IPS-18c (cell line): ENCODE measurements around the gene MSRB2.
"Not testable (repeated sequence)": the region's sequence is repeated elsewhere in the genome, so short reads cannot be mapped to it uniquely, and the experiment has no call there.

Experiments used
- H3K4me3 ChIP-seq: 2 replicates; pipeline ENCODE4 v1.7.0; 2013; ENCODE audit warnings: low read depth, mild to moderate bottlenecking, low read length, moderate library complexity; ENCODE audit not compliant: insufficient read depth
- H3K9me3 ChIP-seq: one replicate; pipeline ENCODE4 v1.6.1; 2013; ENCODE audit warnings: mild to moderate bottlenecking, low read length, moderate library complexity; ENCODE audit not compliant: control insufficient read depth, insufficient read depth

Gene MSRB2

GRCh38 chr10:23095404-23095965 lies at the start of gene MSRB2:
Gene MSRB2 (plus strand): TSS chr10:23095579. CDS start chr10:23095609, 30 bp downstream.
- H3K4me3 ChIP-seq: peak within 1 kb of the TSS; percentile 67
- H3K9me3 ChIP-seq: peaks cover 3% of the 10 kb centered on the region

DNA sequence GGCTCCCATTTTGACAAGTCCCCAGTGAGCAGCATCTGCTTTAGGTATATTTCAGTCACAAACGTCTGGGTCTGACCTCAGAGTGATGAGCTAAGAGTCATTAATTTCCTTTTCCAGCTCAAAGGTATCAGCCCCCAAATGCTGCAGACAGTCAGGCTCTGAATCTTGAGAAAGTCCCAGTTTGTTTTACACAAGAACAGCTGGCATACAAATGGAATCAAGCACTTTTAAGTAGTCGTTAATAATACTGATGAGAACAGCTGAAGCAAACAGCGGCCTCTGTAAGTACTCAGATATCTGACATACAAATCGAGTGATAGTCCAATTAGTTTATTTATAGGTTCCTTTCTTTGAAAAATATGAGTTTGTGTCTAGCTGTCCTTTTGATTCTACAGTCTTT lies 49.4 kb upstream of the MSRB2 start:
- Histone ChIP-seq H3K9me3 (peaks cover 2% of the 10 kb centered on the region), H3K4me3 (no peak overlapping the region)

- H3K9me3 ChIP-seq: peaks cover 2% of the 10 kb centered on the region
- H3K4me3 ChIP-seq: no peak overlapping the region
Measured at GRCh38 chr10:23047201-23048050, 48.0 kb upstream of the MSRB2 start.

DNA sequence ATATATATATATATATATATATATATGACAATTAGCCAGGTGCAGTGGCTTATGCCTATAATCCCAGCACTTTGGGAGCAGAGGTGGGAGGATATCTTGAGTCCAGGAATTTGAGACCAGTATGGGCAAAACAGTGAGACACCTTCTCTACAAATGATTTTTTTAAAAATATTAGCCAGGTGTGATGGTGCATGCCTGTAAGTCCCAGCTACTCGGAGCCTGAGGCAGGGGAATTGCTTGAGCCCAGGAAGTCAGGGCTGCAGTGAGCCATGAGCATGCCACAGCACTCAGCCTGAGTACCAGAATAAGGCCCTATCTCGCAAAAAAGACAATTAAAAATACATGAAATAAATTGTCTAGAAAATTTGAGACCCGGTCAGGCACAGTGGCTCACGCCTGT lies 47.2 kb upstream of the MSRB2 start:
- no peak overlapping the region for H3K4me3 ChIP-seq

DNA sequence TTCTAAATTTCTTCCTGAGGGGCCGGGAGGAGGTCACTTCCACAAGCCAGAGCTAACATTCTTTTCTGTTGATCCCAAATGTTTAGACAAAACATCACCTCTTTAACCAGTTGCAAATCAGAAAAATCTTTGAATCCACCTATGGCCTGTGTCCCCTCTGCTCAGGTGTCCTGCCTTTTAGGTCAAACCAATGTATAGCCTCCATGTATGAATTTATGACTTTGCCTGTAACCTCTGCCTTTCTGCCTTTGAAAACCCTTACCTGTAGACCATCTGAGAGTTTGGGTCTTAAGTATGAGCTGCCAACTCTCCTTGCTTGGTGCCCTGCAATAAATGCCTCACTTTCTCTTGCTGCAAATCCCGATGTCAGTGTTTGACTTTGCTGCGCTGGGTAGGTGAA lies 44.1 kb upstream of the MSRB2 start:
- Histone ChIP-seq H3K4me3 (no peak overlapping the region), H3K9me3 (peaks cover 2% of the 10 kb centered on the region)

More for the DNA sequence above, 47.2 kb upstream of the MSRB2 start:
- H3K9me3 ChIP-seq: peaks cover 2% of the 10 kb centered on the region

GRCh38 chr10:23051855-23052331 lies 43.5 kb upstream of the MSRB2 start:
- H3K9me3 ChIP-seq: peaks cover 2% of the 10 kb centered on the region
- no peak overlapping the region for H3K4me3 ChIP-seq

DNA sequence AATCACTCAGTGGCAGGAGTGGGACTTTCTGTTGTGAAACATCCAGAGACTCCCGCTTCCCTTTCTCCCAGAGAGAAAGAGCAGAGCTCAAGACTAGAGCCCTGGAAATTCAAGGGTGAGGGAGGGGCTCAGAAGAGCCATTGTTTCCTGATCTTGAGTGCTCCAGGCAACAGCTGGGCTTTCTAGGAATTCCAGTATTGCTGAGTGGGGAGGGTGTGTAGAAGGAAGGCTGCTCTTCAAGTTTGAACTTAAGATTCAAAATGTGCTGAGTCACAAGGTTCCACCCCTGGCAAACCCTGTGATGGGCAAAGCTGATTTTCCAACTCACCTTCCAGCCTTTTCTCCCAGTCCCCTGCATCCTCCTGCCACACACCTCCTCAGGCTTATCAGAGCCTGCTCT lies 42.3 kb upstream of the MSRB2 start:
- H3K9me3 ChIP-seq: peaks cover 2% of the 10 kb centered on the region
- no peak overlapping the region for H3K4me3 ChIP-seq

DNA sequence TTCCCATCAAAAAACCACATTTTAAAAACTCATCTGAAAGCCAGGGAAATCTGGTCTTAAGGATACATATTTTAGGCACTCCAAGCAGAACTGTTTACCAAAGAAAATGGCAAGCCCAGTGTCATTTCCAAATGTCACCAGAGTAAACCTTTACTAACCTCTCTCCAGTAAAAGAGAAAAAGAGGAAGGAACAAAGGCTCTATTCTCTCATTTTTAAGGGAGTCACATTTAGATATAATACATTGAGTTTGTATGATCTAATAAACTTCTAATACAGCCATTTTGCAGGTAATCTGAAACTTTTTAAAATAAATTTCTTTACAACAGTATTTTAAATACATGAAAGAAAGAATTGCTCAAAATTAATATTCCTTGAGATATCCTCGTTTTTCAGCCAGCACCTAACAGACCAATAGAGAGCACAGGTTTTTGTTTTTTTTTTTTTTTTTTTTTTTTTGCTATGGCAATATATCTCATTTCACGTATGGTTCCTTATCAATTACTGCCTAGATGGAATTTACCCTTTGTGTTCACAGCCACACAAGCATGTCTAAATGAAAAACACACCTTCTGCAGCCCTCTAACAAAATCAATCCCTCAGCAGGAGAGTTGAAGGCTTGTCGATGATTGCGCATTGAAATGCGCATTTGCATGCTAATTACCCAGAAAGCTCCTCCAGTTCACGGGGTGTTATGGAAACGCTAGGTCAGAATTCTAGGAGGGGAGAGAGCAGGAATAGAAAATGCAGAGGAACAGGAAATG lies 39.8 kb upstream of the MSRB2 start:
- Histone ChIP-seq H3K9me3 (no peaks in the 10 kb centered on the region), H3K4me3 (no peak overlapping the region)

GRCh38 chr10:23056186-23056579 lies 39.2 kb upstream of the MSRB2 start:
- Histone ChIP-seq H3K9me3 (no peaks in the 10 kb centered on the region), H3K4me3 (no peak overlapping the region)

DNA sequence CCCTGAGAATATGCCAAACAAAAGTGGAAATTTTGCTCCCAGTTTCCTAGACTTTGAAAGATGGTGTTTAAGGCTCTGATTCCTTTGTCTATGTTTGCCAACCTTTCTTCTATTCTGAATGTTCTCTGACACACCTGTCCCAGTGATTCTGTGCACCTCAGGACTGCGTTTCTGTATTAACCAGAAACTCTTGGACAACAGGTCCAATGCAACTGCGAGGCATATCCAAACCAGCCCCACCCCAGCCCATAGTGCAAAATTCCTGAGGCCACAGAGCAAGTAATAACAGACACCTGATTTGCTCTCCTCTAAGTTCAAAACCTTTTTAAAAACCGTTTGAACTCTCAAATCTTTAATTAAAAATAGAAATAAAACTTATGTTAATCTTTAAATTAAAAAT lies 37.0 kb upstream of the MSRB2 start:
- Histone ChIP-seq H3K4me3 (no peak overlapping the region), H3K9me3 (no peaks in the 10 kb centered on the region)

DNA sequence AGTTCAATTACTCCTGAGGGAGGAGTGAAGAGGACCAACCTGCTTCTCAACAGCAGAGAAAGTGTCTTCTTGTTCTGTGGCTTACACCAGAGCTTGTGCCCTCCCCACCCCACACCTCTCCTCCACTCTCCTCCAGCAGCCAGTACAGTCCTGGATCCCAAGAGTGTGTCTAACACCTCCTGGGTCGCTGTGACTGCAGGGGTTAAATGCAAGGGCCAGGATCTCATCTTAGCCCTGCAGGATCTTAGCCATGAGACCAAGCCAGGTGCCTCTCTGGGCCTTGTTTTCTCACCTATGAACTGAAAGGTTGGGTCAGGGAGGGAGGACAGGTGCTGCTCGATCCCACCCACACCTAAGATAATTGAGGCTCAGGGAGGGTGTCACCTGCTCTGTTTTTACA lies 34.5 kb upstream of the MSRB2 start:
- Histone ChIP-seq H3K9me3 (no peaks in the 10 kb centered on the region), H3K4me3 (no peak overlapping the region)

DNA sequence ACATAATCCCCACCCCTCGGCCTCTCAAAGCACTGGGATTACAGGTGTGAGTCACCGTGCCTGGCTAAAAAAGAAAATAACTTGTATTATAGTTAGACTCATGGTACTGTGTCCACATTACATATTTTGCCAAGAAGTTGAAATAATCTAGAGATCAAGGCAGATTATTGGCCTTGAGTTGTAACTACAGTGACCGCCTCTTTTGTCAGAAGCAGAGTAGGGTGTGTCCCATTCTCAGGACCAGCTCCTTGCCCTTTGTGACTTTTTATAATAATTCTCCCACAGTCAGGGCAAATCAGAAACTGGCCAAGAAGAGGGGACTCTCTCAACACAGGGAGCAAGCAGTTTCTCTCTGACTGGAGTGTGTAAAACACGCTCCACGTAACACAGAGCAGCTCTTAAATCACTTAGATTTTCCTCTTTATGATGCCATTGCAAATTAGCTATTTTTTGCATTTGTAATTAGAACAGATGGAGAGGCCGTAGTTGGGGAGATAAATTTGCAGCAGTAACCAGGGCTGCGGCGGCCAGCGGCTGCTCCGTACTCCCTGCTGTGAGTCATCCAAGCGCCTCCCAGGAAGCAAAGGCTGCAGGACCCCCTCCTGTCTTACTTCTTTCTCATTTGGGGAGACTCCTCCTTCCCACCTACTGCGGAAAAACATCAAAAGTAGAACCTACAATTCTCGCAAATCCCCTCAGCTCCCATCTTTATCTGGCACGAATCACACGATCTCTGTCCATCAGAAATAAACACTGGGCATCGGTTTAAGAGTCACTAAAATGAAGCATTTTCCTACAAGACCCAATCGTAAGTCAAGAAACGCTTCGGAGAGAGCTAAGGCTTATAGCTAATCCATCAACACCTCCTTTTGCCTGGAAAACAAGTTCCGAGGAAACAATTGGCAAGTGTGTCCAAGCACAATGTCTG lies 32.1 kb upstream of the MSRB2 start:
- H3K9me3 ChIP-seq: no peaks in the 10 kb centered on the region
- no peak overlapping the region; the same call in 1 of the 2 replicates for H3K4me3 ChIP-seq

DNA sequence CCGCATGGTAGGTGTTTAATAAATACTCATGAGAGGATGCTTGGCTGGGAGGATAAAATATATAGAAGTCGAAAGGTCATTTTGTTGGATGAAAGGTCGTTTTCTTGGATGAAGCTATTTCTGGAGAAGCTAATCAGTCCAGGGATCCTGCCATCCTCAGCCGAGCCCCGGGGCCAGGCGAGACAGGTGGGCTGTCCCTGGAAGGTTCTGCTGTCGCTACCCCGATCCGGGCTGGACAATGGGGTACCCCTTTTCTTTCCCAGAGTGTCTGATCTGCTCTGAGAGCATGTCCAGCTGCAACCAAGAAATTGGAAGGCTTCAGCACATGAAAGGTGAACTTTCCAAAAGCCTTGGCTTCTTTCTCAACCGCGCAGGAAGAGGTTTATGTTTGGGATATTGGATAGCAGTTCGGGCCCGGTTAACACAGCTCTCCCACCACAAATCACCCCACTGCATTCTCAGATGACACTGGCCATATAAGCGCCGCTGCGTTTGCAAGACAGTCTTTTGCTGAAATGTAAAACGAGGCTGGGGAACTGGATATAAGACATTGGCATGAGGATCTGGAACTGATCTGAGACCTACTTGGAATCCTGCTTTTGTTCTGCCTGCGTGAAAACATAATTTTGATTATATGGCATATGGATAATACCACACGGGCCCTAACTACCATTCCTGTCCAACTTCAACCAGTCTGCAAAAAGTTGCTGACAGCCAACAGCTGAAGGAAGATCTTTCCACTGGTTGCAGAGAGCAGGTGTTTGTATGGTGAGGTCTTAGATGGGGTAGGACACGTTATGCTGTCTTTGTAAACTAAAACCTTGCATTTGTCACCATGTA lies 31.2 kb upstream of the MSRB2 start:
- no peaks in the 10 kb centered on the region for H3K9me3 ChIP-seq
- no peak overlapping the region for H3K4me3 ChIP-seq

DNA sequence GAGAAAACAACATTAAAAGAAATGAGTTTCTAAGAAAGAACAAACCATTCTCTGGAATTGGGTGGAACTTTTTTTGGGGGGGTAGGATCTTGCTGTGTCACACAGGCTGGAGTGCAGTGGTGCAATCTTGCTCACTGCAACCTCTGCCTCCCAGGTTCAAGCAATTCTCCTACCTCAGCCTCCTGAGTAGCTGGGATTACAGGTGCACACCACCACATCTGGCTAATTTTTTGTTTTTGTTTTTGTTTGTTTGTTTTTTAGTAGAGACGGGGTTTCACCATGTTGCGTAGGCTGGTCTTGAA lies 30.6 kb upstream of the MSRB2 start:
- not testable (repeated sequence) for H3K9me3 ChIP-seq, H3K4me3 ChIP-seq

GRCh38 chr10:23065181-23065948 lies 30.0 kb upstream of the MSRB2 start:
- H3K9me3 ChIP-seq: no peaks in the 10 kb centered on the region
- no peak overlapping the region for H3K4me3 ChIP-seq

GRCh38 chr10:23067337-23067736 lies 28.0 kb upstream of the MSRB2 start:
- Histone ChIP-seq H3K4me3 (no peak overlapping the region), H3K9me3 (no peaks in the 10 kb centered on the region)
